ENCODE measurements around the gene SORL1-AS1.

SORL1-AS1 gene

DNA sequence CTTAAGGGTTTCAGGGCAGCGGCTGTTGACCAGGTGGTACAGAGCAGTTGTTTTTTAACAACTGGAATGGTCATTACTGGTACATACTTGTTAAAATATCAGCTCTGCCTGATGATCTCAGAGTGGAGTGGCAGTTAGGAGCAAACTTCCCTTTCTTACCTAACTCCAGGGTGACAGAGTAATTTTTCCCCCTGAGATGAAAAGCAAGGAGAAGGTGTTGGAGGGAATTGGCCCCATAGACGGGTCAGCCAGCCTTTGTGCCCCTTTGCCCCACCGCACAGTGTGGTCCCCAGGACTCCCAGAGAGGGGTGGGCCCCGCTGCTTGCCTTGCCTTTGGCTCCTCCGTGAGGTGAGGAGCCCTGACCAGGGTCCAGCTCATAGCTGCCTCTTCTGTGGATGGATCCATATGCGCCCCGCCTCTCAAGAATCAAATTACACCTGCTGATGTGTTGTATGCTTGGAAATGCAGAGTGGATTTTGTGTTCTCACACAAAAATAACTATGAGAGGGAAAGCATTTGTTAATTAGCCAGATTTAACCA is 27.0 kb upstream of the SORL1-AS1 start:
- DNase-seq (ENCODE audit: low spot score in 2 of 2, unreplicated experiment in 2 of 2), result no peak
- Mint-ChIP-seq H3K4me3 (no peak overlapping the region), H3K4me1 (peaks cover 21% of the 10 kb centered on the region), H3K27ac (no peak overlapping the region), H3K27me3 (ENCODE audit: low read depth) (no peaks in the 10 kb centered on the region), H3K36me3 (no peaks in the 10 kb centered on the region), H3K9me3 (no peaks in the 10 kb centered on the region)
- TF ChIP-seq, protein P1, sequence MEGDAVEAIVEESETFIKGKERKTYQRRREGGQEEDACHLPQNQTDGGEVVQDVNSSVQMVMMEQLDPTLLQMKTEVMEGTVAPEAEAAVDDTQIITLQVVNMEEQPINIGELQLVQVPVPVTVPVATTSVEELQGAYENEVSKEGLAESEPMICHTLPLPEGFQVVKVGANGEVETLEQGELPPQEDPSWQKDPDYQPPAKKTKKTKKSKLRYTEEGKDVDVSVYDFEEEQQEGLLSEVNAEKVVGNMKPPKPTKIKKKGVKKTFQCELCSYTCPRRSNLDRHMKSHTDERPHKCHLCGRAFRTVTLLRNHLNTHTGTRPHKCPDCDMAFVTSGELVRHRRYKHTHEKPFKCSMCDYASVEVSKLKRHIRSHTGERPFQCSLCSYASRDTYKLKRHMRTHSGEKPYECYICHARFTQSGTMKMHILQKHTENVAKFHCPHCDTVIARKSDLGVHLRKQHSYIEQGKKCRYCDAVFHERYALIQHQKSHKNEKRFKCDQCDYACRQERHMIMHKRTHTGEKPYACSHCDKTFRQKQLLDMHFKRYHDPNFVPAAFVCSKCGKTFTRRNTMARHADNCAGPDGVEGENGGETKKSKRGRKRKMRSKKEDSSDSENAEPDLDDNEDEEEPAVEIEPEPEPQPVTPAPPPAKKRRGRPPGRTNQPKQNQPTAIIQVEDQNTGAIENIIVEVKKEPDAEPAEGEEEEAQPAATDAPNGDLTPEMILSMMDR (IDR thresholded peaks at IDR 0.05; ENCODE audit: unreplicated experiment), result no peak

DNA sequence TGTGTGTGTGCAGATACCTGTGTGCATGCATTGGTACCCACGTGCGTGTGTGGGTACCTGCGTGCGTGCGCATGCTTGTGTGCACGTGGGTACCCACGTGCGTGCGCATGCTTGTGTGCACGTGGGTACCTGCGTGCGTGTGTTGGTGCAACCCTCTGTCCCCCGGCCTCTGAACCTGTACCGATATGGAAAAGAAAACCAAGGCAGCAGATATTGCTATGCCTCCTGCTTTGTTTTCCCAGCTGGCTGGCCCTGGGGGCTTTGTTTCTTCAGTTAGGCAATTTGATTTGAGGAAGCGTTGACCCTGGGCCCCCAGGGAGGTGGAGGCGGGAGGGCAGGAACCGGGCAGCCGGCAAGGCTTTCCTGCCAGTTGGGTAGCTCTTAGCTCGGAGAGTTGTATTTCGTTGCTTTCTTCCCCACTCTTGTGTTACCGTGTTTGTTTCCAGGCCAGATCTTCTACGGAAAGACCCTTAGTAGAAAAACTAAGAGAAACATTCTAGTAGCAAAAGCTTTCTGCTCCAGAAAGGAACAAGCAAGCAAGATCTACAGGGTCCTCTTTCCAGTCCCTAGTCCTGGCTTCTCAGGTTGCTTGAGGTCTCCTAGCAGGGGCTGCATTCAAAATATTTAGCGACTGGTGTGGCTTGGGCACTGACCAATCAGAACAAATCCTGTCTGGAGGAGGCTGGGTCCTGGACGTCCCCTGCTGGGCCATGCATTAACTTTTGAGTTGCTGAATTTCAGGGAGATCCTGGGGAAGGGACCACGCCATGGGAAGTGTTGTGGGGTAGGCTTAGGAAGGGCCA is 26.3 kb upstream of the SORL1-AS1 start:
- no peaks in the 10 kb centered on the region for H3K9me3 Mint-ChIP-seq
- peak overlapping the region; percentile 23 for H3K27ac Mint-ChIP-seq
- no peaks in the 10 kb centered on the region for H3K36me3 Mint-ChIP-seq
- TF ChIP-seq, protein P1 (IDR thresholded peaks at IDR 0.05; ENCODE audit: unreplicated experiment), result no peak
- no peaks in the 10 kb centered on the region for H3K27me3 Mint-ChIP-seq (ENCODE audit: low read depth)
- H3K4me3 Mint-ChIP-seq, result no peak overlapping the region
- DNase-seq (ENCODE audit: low spot score in 2 of 2, unreplicated experiment in 2 of 2), result no peak
- H3K4me1 Mint-ChIP-seq, result peaks cover 21% of the 10 kb centered on the region

DNA sequence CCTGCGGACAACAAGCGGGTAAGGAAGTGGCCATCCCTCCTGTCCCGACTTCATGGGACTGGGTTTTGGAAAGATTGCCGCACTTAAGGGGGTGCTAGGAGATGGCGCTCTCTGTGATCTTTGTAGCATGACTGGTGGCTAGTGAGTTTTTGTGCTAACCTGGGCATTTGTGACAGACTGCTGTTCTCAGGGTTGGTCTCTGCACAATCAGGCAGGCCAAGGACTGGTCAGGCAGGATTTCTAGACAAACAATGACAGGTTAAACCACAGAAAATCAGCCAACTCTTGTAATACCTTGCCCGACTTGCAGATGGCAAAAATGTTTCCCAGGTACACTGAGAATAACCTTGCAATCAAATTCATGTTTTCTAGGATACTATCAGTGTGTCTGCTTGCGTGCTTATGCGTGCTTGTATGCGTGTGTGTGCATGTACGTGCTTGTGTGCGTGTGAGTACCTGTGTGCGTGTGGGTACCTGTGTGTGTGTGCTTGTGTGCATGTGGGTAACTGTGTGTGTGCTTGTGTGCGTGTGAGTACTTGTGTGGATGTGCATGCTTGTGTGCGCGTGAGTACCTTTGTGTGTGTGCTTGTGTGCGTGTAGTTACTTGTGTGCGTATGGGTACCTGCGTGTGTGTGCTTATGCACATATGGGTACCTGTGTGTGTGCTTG is 25.6 kb upstream of the SORL1-AS1 start:
- Mint-ChIP-seq H3K9me3 (no peaks in the 10 kb centered on the region), H3K4me1 (peaks cover 21% of the 10 kb centered on the region), H3K36me3 (no peaks in the 10 kb centered on the region), H3K27ac (no peak overlapping the region), H3K27me3 (ENCODE audit: low read depth) (no peaks in the 10 kb centered on the region), H3K4me3 (no peak overlapping the region)
- DNase-seq (ENCODE audit: low spot score in 2 of 2, unreplicated experiment in 2 of 2), result no peak
- TF ChIP-seq, protein P1 (IDR thresholded peaks at IDR 0.05; ENCODE audit: unreplicated experiment), result no peak

DNA sequence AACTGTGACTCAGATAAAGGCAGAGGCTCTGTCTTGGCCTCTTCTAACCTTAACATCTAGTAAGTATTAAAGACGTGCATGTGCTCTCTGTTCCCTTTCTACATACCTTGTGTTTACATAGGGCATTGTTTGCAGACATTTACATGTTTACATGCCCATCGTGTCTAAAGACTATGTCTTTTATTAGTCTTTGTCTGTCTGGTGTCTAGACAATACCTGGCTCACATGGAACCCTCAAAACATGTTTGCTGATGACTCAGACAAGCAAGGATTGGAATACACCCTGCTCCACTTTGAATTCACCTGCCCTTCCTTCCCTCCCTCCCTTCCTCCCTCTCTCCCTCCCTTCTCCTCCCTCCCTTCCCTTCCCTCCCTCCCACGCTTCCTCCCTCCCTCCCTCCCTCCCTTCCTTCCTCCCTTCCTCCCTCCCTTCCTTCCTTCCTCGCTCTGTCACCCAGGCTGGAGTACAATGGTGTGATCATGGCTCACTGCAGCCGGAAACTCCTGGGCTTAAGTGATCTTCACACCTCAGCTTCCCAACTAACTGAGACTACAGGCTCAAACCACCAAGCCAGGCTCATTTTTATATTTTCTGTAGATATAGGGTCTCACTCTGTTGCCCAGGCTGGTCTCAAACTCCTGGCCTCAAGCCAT is 23.7 kb upstream of the SORL1-AS1 start:
- peaks cover 20% of the 10 kb centered on the region for H3K4me1 Mint-ChIP-seq
- H3K27ac Mint-ChIP-seq, result no peak overlapping the region
- H3K27me3 Mint-ChIP-seq (ENCODE audit: low read depth), result no peaks in the 10 kb centered on the region
- DNase-seq (ENCODE audit: low spot score in 2 of 2, unreplicated experiment in 2 of 2), result no peak
- H3K36me3 Mint-ChIP-seq, result no peaks in the 10 kb centered on the region
- TF ChIP-seq, protein P1 (IDR thresholded peaks at IDR 0.05; ENCODE audit: unreplicated experiment), result no peak
- no peaks in the 10 kb centered on the region for H3K9me3 Mint-ChIP-seq
- no peak overlapping the region for H3K4me3 Mint-ChIP-seq

DNA sequence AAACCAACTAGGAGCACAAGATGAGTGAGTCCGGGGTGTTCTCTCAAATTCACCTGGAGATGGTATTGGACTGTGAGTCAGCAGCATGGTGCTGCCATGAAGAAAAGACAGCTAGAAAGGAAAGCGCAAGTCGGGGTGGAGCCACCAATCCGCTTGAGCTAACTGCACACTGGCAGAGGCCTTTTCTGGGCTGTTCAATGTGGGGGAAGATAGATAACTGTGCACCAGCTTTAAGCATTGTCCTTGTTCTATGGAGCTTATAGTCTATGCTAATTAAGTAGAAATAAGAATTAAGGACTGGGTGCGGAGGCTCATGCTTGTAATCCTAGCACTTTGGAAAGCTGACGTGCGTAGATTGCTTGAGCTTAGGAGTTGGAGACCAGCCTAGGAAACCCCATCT is 21.9 kb upstream of the SORL1-AS1 start:
- Mint-ChIP-seq H3K4me1 (peaks cover 20% of the 10 kb centered on the region), H3K27me3 (ENCODE audit: low read depth) (no peaks in the 10 kb centered on the region), H3K4me3 (no peak overlapping the region), H3K36me3 (peaks cover 3% of the 10 kb centered on the region), H3K27ac (no peak overlapping the region), H3K9me3 (no peaks in the 10 kb centered on the region)
- TF ChIP-seq, protein P1 (IDR thresholded peaks at IDR 0.05; ENCODE audit: unreplicated experiment), result no peak
- no peak for DNase-seq (ENCODE audit: low spot score in 2 of 2, unreplicated experiment in 2 of 2)
